Stimulated activated naive CD8-positive, alpha-beta T cell treated with anti-CD3 and anti-CD28 coated beads, Interleukin-15, Interleukin-2, amounts not matched to agents 100 ng/mL and 50 ng/mL, for 24 hours (primary cell): ENCODE results near the gene ARID1B.
A peak's percentile ranks its signal among the peaks of the same experiment; 100 is the strongest.

Experiments used
- H3K27ac Mint-ChIP-seq: one replicate; pipeline ENCODE4 v1.8.0; 2021; ENCODE audit warnings: mild to moderate bottlenecking, mixed read lengths
- H3K27me3 Mint-ChIP-seq: one replicate; pipeline ENCODE4 v1.8.0; 2021; ENCODE audit warnings: mixed read lengths
- H3K36me3 Mint-ChIP-seq: one replicate; pipeline ENCODE4 v1.8.0; 2021; ENCODE audit warnings: low read depth, mixed read lengths
- H3K4me1 Mint-ChIP-seq: one replicate; pipeline ENCODE4 v1.8.0; 2021; ENCODE audit warnings: low read depth, mixed read lengths
- H3K4me3 Mint-ChIP-seq: one replicate; pipeline ENCODE4 v1.8.0; 2021; ENCODE audit warnings: mild to moderate bottlenecking, mixed read lengths
- H3K9me3 Mint-ChIP-seq: one replicate; pipeline ENCODE4 v1.8.0; 2021; ENCODE audit warnings: mixed read lengths

ARID1B gene

GRCh38 chr6:156877126-156877863 lies 100.1 kb downstream of the ARID1B start:
- Mint-ChIP-seq H3K27ac (peak overlapping the region; percentile 43), H3K4me1 (peaks cover 61% of the 10 kb centered on the region), H3K4me3 (no peak overlapping the region), H3K36me3 (peaks cover 19% of the 10 kb centered on the region), H3K27me3 (no peaks in the 10 kb centered on the region), H3K9me3 (no peaks in the 10 kb centered on the region)

GRCh38 chr6:156878681-156879080 lies 101.5 kb downstream of the ARID1B start:
- Mint-ChIP-seq H3K27ac (no peak overlapping the region), H3K36me3 (peaks cover 10% of the 10 kb centered on the region), H3K27me3 (no peaks in the 10 kb centered on the region), H3K4me3 (no peak overlapping the region), H3K9me3 (no peaks in the 10 kb centered on the region), H3K4me1 (peaks cover 72% of the 10 kb centered on the region)

GRCh38 chr6:156879186-156879585 lies 102.0 kb downstream of the ARID1B start:
- Mint-ChIP-seq H3K4me3 (no peak overlapping the region), H3K9me3 (no peaks in the 10 kb centered on the region), H3K27me3 (no peaks in the 10 kb centered on the region), H3K4me1 (peaks cover 74% of the 10 kb centered on the region), H3K36me3 (peaks cover 7% of the 10 kb centered on the region), H3K27ac (no peak overlapping the region)

GRCh38 chr6:156879591-156879990 lies 102.4 kb downstream of the ARID1B start:
- Mint-ChIP-seq H3K27me3 (no peaks in the 10 kb centered on the region), H3K36me3 (peaks cover 5% of the 10 kb centered on the region), H3K27ac (no peak overlapping the region), H3K4me1 (peaks cover 78% of the 10 kb centered on the region), H3K4me3 (no peak overlapping the region), H3K9me3 (no peaks in the 10 kb centered on the region)

GRCh38 chr6:156880913-156881312 lies 103.7 kb downstream of the ARID1B start:
- Mint-ChIP-seq H3K36me3 (peaks cover 4% of the 10 kb centered on the region), H3K4me1 (peaks cover 80% of the 10 kb centered on the region), H3K4me3 (no peak overlapping the region), H3K9me3 (no peaks in the 10 kb centered on the region), H3K27me3 (no peaks in the 10 kb centered on the region), H3K27ac (no peak overlapping the region)

GRCh38 chr6:156881687-156882629 lies 104.8 kb downstream of the ARID1B start:
- Mint-ChIP-seq H3K9me3 (no peaks in the 10 kb centered on the region), H3K4me1 (peaks cover 85% of the 10 kb centered on the region), H3K27ac (peak overlapping the region; percentile 65), H3K27me3 (no peaks in the 10 kb centered on the region), H3K36me3 (peaks cover 9% of the 10 kb centered on the region), H3K4me3 (no peak overlapping the region)

GRCh38 chr6:156883497-156884252 lies 106.5 kb downstream of the ARID1B start:
- H3K4me3 Mint-ChIP-seq, result peak overlapping the region; percentile 4
- H3K27ac Mint-ChIP-seq, result peak overlapping the region; percentile 33
- peaks cover 90% of the 10 kb centered on the region for H3K4me1 Mint-ChIP-seq
- no peaks in the 10 kb centered on the region for H3K27me3 Mint-ChIP-seq
- peaks cover 5% of the 10 kb centered on the region for H3K36me3 Mint-ChIP-seq
- H3K9me3 Mint-ChIP-seq, result no peaks in the 10 kb centered on the region

GRCh38 chr6:156884306-156884705 lies 107.1 kb downstream of the ARID1B start:
- Mint-ChIP-seq H3K27ac (no peak overlapping the region), H3K4me3 (no peak overlapping the region), H3K9me3 (no peaks in the 10 kb centered on the region), H3K27me3 (no peaks in the 10 kb centered on the region), H3K36me3 (peaks cover 5% of the 10 kb centered on the region), H3K4me1 (peaks cover 89% of the 10 kb centered on the region)

- Mint-ChIP-seq H3K27ac (no peak overlapping the region), H3K4me3 (no peak overlapping the region), H3K4me1 (peaks cover 86% of the 10 kb centered on the region), H3K27me3 (no peaks in the 10 kb centered on the region), H3K9me3 (no peaks in the 10 kb centered on the region), H3K36me3 (peaks cover 5% of the 10 kb centered on the region)
These were observed 108.4 kb downstream of the ARID1B start for GRCh38 chr6:156885562-156885961.

- Mint-ChIP-seq H3K4me1 (peaks cover 81% of the 10 kb centered on the region), H3K4me3 (peak overlapping the region; percentile 6), H3K36me3 (peaks cover 5% of the 10 kb centered on the region), H3K27me3 (no peaks in the 10 kb centered on the region), H3K27ac (peak overlapping the region; percentile 84), H3K9me3 (no peaks in the 10 kb centered on the region)
These were observed 109.2 kb downstream of the ARID1B start for GRCh38 chr6:156886409-156886808.

GRCh38 chr6:156887623-156888269 lies 110.6 kb downstream of the ARID1B start:
- Mint-ChIP-seq H3K27me3 (no peaks in the 10 kb centered on the region), H3K4me1 (peaks cover 67% of the 10 kb centered on the region), H3K4me3 (no peak overlapping the region), H3K36me3 (peaks cover 5% of the 10 kb centered on the region), H3K27ac (peak overlapping the region; percentile 54), H3K9me3 (no peaks in the 10 kb centered on the region)

- no peaks in the 10 kb centered on the region for H3K9me3 Mint-ChIP-seq
- no peaks in the 10 kb centered on the region for H3K27me3 Mint-ChIP-seq
- no peak overlapping the region for H3K4me3 Mint-ChIP-seq
- peaks cover 8% of the 10 kb centered on the region for H3K36me3 Mint-ChIP-seq
- no peak overlapping the region for H3K27ac Mint-ChIP-seq
- H3K4me1 Mint-ChIP-seq, result peaks cover 61% of the 10 kb centered on the region
These were observed 112.3 kb downstream of the ARID1B start for GRCh38 chr6:156889469-156889868.

GRCh38 chr6:156889986-156890385 lies 112.8 kb downstream of the ARID1B start:
- no peak overlapping the region for H3K27ac Mint-ChIP-seq
- peaks cover 8% of the 10 kb centered on the region for H3K36me3 Mint-ChIP-seq
- no peaks in the 10 kb centered on the region for H3K27me3 Mint-ChIP-seq
- H3K9me3 Mint-ChIP-seq, result no peaks in the 10 kb centered on the region
- H3K4me3 Mint-ChIP-seq, result no peak overlapping the region
- peaks cover 61% of the 10 kb centered on the region for H3K4me1 Mint-ChIP-seq

- H3K4me1 Mint-ChIP-seq, result peaks cover 58% of the 10 kb centered on the region
- no peaks in the 10 kb centered on the region for H3K27me3 Mint-ChIP-seq
- H3K9me3 Mint-ChIP-seq, result no peaks in the 10 kb centered on the region
- no peak overlapping the region for H3K4me3 Mint-ChIP-seq
- H3K27ac Mint-ChIP-seq, result no peak overlapping the region
- H3K36me3 Mint-ChIP-seq, result peaks cover 8% of the 10 kb centered on the region
These were observed 113.6 kb downstream of the ARID1B start for GRCh38 chr6:156890627-156891314.
